Astrocyte (in vitro differentiated cells and primary cell): Measurements from ENCODE around the gene CYP19A1. TPM values are rescaled to one million over a fixed set of nuclear protein-coding genes. Genes with fewer than 3 reads are reported as not detected.

Source experiments
- DNase-seq: peaks from one replicate; pipeline ENCODE4 v3.0.0-alpha.2; 2010; ENCODE audit warnings: low read depth
- FAIRE-seq: peaks from 2 replicates; lab custom pipeline; 2011; peaks lifted over from hg19 to GRCh38; lab: Jason Lieb, UNC
- H2AFZ ChIP-seq: 2 replicates; pipeline ENCODE4 v1.6.0; 2012; ENCODE audit warnings: low read depth, low read length, inconsistent platforms
- H3K27ac ChIP-seq: 2 replicates; pipeline ENCODE4 v1.5.1; 2011; ENCODE audit warnings: low read depth, low read length, inconsistent platforms
- H3K27me3 ChIP-seq: 2 replicates; pipeline ENCODE4 v1.6.0; 2011; ENCODE audit warnings: low read length, inconsistent platforms; ENCODE audit not compliant: insufficient read depth
- H3K36me3 ChIP-seq: 2 replicates; pipeline ENCODE4 v1.5.1; 2011; ENCODE audit warnings: low read length, inconsistent platforms; ENCODE audit not compliant: insufficient read depth
- H3K4me1 ChIP-seq: 2 replicates; pipeline ENCODE4 v1.5.1; 2011; ENCODE audit warnings: low read length, inconsistent platforms; ENCODE audit not compliant: insufficient read depth
- H3K4me2 ChIP-seq: 2 replicates; pipeline ENCODE4 v1.6.0; 2012; ENCODE audit warnings: low read length, inconsistent platforms
- H3K4me3 ChIP-seq: 2 replicates; pipeline ENCODE4 v1.5.1; 2011; ENCODE audit warnings: low read depth, mild to moderate bottlenecking, low read length, inconsistent platforms; ENCODE audit not compliant: insufficient read depth
- H3K79me2 ChIP-seq: 2 replicates; pipeline ENCODE4 v1.6.0; 2012; ENCODE audit warnings: mild to moderate bottlenecking, low read length, inconsistent platforms; ENCODE audit not compliant: insufficient read depth
- H3K9ac ChIP-seq: 2 replicates; pipeline ENCODE4 v1.6.0; 2012; ENCODE audit warnings: mild to moderate bottlenecking, low read length, inconsistent platforms
- H3K9me3 ChIP-seq: 2 replicates; pipeline ENCODE4 v1.5.1; 2012; ENCODE audit warnings: low read depth, mild to moderate bottlenecking, low read length, inconsistent platforms; ENCODE audit not compliant: insufficient read depth
- H4K20me1 ChIP-seq: 2 replicates; pipeline ENCODE4 v1.6.0; 2012; ENCODE audit warnings: low read length, inconsistent platforms; ENCODE audit not compliant: insufficient read depth
- H3K27ac Mint-ChIP-seq: one replicate; pipeline ENCODE4 v1.8.0; 2021; ENCODE audit warnings: mild to moderate bottlenecking, mixed read lengths; ENCODE audit not compliant: unreplicated experiment
- H3K27me3 Mint-ChIP-seq: one replicate; pipeline ENCODE4 v1.8.0; 2021; ENCODE audit warnings: low read depth, mixed read lengths; ENCODE audit not compliant: unreplicated experiment
- H3K36me3 Mint-ChIP-seq: one replicate; pipeline ENCODE4 v1.8.0; 2021; ENCODE audit warnings: low read depth, mixed read lengths; ENCODE audit not compliant: unreplicated experiment
- H3K4me1 Mint-ChIP-seq: one replicate; pipeline ENCODE4 v1.8.0; 2021; ENCODE audit warnings: low read depth, mixed read lengths; ENCODE audit not compliant: unreplicated experiment
- H3K4me3 Mint-ChIP-seq: one replicate; pipeline ENCODE4 v1.8.0; 2021; ENCODE audit warnings: mild to moderate bottlenecking, moderate library complexity, mixed read lengths; ENCODE audit not compliant: unreplicated experiment
- H3K9me3 Mint-ChIP-seq: one replicate; pipeline ENCODE4 v1.8.0; 2021; ENCODE audit warnings: mild to moderate bottlenecking, mixed read lengths; ENCODE audit not compliant: unreplicated experiment
- EZH2 ChIP-seq: IDR thresholded peaks from 2 replicates; pipeline ENCODE4 v1.6.1; 2012; ENCODE audit warnings: mild to moderate bottlenecking, low read length, inconsistent platforms; ENCODE audit not compliant: insufficient read depth
- total RNA-seq: library from RNA; stranded (reverse); gene quantifications from 2 replicates; pipeline ENCODE4 v1.2.1, GENCODE V29; 2021
- TF ChIP-seq, protein P1 (sequence below): IDR thresholded peaks from 2 replicates; pipeline ENCODE4 v1.5.1; 2011; ENCODE audit warnings: low read depth, mild to moderate bottlenecking, inconsistent platforms, low read length, moderate library complexity; ENCODE audit not compliant: insufficient read depth

The CYP19A1 gene
- total RNA-seq, 1 donor from 2014 or later, result 0.75 TPM

DNA sequence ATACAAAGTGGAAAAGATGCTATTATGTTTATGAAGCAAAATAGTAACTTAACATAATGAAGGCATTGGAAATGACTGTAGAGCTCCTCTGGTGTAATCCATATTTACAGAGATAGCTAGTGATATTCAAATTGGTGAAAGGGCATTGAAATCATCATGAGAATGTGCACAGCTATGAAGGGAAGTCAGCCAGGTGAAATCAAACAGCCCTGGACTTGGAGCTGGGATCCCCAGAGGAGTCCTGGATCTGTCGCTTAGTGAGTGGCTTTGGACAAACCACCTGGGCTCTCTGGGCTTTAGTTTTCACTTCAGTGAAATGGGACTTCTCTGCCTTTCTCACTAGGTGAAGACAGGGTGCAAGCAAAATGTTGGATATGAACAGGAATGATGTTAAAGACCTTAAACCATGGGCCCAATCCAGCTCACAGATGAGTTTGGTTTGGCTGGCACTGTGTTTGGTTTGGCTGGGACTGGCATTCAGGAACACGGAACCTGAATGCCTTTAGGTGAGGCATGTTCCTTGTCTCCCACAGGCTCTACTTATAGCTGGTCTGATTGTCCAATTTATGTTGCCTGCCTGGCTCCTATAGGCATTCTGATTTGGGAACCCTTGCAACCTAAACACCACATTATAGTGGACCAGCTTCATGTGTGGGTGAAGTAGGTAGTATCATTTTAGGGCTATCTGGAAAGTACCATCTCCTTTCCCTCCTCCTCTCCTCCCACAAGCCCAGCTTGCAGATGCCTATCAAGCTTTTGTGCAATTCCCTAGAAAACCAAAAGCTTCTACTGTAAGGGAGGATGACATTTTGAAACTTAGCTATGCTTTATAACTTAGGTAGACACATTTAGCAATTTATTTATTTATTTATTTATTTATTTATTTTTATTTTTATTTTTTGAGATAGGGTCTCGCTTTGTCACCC is 133.1 kb downstream of the CYP19A1 start:
- Histone ChIP-seq H3K79me2 (no peaks in the 10 kb centered on the region), H2AFZ (no peak overlapping the region), H3K4me2 (no peak overlapping the region), H4K20me1 (no peaks in the 10 kb centered on the region), H3K27ac (no peak overlapping the region), H3K9ac (no peak overlapping the region), H3K9me3 (no peaks in the 10 kb centered on the region), H3K36me3 (no peaks in the 10 kb centered on the region), H3K4me1 (no peaks in the 10 kb centered on the region), H3K27me3 (peaks cover 2% of the 10 kb centered on the region), H3K4me3 (no peak overlapping the region)
- FAIRE-seq (no peak), DNase-seq (no peak)
- no peaks in the 10 kb centered on the region for H3K36me3 Mint-ChIP-seq
- H3K27ac Mint-ChIP-seq, result no peak overlapping the region
- H3K27me3 Mint-ChIP-seq, result peaks cover 12% of the 10 kb centered on the region
- H3K4me3 Mint-ChIP-seq, result no peak overlapping the region
- TF ChIP-seq EZH2, result no peak
- TF ChIP-seq, protein P1, sequence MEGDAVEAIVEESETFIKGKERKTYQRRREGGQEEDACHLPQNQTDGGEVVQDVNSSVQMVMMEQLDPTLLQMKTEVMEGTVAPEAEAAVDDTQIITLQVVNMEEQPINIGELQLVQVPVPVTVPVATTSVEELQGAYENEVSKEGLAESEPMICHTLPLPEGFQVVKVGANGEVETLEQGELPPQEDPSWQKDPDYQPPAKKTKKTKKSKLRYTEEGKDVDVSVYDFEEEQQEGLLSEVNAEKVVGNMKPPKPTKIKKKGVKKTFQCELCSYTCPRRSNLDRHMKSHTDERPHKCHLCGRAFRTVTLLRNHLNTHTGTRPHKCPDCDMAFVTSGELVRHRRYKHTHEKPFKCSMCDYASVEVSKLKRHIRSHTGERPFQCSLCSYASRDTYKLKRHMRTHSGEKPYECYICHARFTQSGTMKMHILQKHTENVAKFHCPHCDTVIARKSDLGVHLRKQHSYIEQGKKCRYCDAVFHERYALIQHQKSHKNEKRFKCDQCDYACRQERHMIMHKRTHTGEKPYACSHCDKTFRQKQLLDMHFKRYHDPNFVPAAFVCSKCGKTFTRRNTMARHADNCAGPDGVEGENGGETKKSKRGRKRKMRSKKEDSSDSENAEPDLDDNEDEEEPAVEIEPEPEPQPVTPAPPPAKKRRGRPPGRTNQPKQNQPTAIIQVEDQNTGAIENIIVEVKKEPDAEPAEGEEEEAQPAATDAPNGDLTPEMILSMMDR, result no peak
- H3K9me3 Mint-ChIP-seq, result no peaks in the 10 kb centered on the region
- no peaks in the 10 kb centered on the region for H3K4me1 Mint-ChIP-seq

DNA sequence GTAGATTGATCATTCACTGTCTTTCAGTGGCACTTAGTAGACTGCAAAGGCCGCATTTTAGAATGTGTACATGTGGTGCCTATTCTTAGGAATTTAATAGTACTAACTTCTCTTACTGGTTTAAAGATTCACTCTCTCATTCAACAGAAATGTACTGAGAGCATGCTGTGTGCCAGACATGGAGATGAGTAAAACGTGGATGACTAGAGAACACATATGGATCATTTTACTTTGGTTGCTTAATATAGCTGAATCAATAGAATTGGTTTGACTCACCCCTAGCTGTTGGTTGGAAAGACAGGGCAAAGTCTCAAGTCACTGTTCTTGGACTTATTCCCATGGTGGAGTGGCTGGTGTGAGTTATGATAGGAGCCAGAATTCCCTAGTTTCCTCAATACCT is 134.6 kb downstream of the CYP19A1 start:
- no peaks in the 10 kb centered on the region for H3K36me3 Mint-ChIP-seq
- Histone ChIP-seq H3K9me3 (no peaks in the 10 kb centered on the region), H4K20me1 (no peaks in the 10 kb centered on the region), H3K4me3 (no peak overlapping the region), H3K36me3 (no peaks in the 10 kb centered on the region), H2AFZ (no peak overlapping the region), H3K4me2 (no peak overlapping the region), H3K27ac (no peak overlapping the region), H3K4me1 (no peaks in the 10 kb centered on the region), H3K27me3 (peaks cover 2% of the 10 kb centered on the region), H3K9ac (no peak overlapping the region), H3K79me2 (no peaks in the 10 kb centered on the region)
- H3K9me3 Mint-ChIP-seq, result no peaks in the 10 kb centered on the region
- H3K4me3 Mint-ChIP-seq, result no peak overlapping the region
- H3K4me1 Mint-ChIP-seq, result no peaks in the 10 kb centered on the region
- peaks cover 10% of the 10 kb centered on the region for H3K27me3 Mint-ChIP-seq
- peak; percentile 66 for DNase-seq
- H3K27ac Mint-ChIP-seq, result no peak overlapping the region
- TF ChIP-seq EZH2, result no peak
- TF ChIP-seq, protein P1, result no peak
- FAIRE-seq, result peak; percentile 72

DNA sequence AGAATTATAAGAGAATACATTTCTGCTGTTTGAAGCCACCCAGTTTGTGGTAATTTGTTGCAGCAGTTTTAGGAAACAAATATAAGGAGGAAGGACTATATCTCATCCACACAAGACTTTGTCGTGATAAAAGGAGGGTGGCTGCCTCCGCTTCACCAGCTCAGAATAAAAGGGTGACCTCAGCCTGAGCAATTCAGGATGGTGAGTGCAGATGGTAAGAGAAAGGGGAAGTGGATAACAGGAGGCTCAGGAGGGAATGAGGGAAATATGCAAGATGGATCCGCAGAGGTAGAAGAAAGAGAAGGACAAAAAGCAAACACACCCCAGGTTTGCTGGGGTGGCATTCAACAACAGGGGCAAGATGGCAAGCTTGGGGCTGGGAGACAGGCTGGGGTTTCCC is 135.6 kb downstream of the CYP19A1 start:
- Mint-ChIP-seq H3K9me3 (no peaks in the 10 kb centered on the region), H3K4me3 (no peak overlapping the region), H3K27me3 (peaks cover 12% of the 10 kb centered on the region), H3K36me3 (no peaks in the 10 kb centered on the region), H3K4me1 (no peaks in the 10 kb centered on the region), H3K27ac (no peak overlapping the region)
- TF ChIP-seq, protein P1, result no peak
- TF ChIP-seq EZH2, result no peak
- no peak overlapping the region for H3K4me3 ChIP-seq
- H3K4me1 ChIP-seq, result no peaks in the 10 kb centered on the region
- no peaks in the 10 kb centered on the region for H3K9me3 ChIP-seq
- no peak for DNase-seq
- H3K27me3 ChIP-seq, result peaks cover 2% of the 10 kb centered on the region
- no peak for FAIRE-seq
- no peak overlapping the region for H3K4me2 ChIP-seq
- no peak overlapping the region for H3K9ac ChIP-seq
- peak overlapping the region; percentile 1 for H2AFZ ChIP-seq
- no peaks in the 10 kb centered on the region for H4K20me1 ChIP-seq
- H3K36me3 ChIP-seq, result no peaks in the 10 kb centered on the region
- no peak overlapping the region for H3K27ac ChIP-seq
- no peaks in the 10 kb centered on the region for H3K79me2 ChIP-seq
